Endothelial cell of umbilical vein (primary cell): ENCODE measurements around the gene PML. TPM values are rescaled to one million over a fixed set of nuclear protein-coding genes. Genes with fewer than 3 reads are reported as not detected.

Source experiments
- BruUV-seq: library from RNA; stranded (reverse); fragments of 400-500 nt; replicated peaks from 2 replicates; lab custom pipeline; 2021; lab: Mats Ljungman, UMichigan
- CTCF ChIA-PET: fragments of 300-600, 350-600 bp; sonication (Branson Sonifier 250); formaldehyde crosslinking; loops from one replicate; lab custom pipeline; 2021; ENCODE audit warnings: antibody characterized with exemption, inconsistent platforms; lab: Charles Lee
- POLR2A ChIA-PET: fragments of 300-600, 350-600 bp; sonication (Branson Sonifier 250); formaldehyde crosslinking; loops from one replicate; lab custom pipeline; 2021; ENCODE audit warnings: antibody characterized with exemption, inconsistent platforms; lab: Charles Lee
- DNase-seq: peaks from one replicate; pipeline ENCODE4 v3.0.0-alpha.2; 2011; ENCODE audit warnings: low read depth, low spot score
- FAIRE-seq: peaks from 2 replicates; lab custom pipeline; 2011; peaks lifted over from hg19 to GRCh38; lab: Jason Lieb, UNC
- H2AFZ ChIP-seq: 2 replicates; pipeline ENCODE4 v1.6.0; 2012; ENCODE audit warnings: low read depth, low read length, control low read depth, inconsistent platforms
- H3K27ac ChIP-seq: 2 replicates; pipeline ENCODE4 v1.5.1; 2011; ENCODE audit warnings: low read depth, mild to moderate bottlenecking, control low read depth, low read length, moderate library complexity; ENCODE audit not compliant: insufficient read depth
- H3K27me3 ChIP-seq, 2 experiments: 2 replicates each; pipeline versions ENCODE4 v1.6.0 to v1.6.1; 2011; ENCODE audit warnings: low read length in 2 of 2, mixed read lengths in 1 of 2; ENCODE audit not compliant: control insufficient read depth in 2 of 2, insufficient read depth in 2 of 2
- H3K36me3 ChIP-seq, 2 experiments: 2 replicates in 1 of 2; 3 replicates in 1 of 2; pipeline ENCODE4 v1.5.1; 2011; ENCODE audit warnings: low read length in 2 of 2, mild to moderate bottlenecking in 1 of 2, moderate library complexity in 1 of 2; ENCODE audit not compliant: control insufficient read depth in 2 of 2, insufficient read depth in 2 of 2; ENCODE audit errors: extremely low read depth in 1 of 2
- H3K4me1 ChIP-seq: 3 replicates; pipeline ENCODE4 v1.5.1; 2011; ENCODE audit warnings: mild to moderate bottlenecking, low read length; ENCODE audit not compliant: control insufficient read depth, insufficient read depth; ENCODE audit errors: extremely low read depth
- H3K4me2 ChIP-seq: 2 replicates; pipeline ENCODE4 v1.6.1; 2011; ENCODE audit warnings: low read length, control low read depth, mixed read lengths; ENCODE audit not compliant: insufficient read depth
- H3K4me3 ChIP-seq, 3 experiments: fragments of 200-600 bp in 1 of 3; sonication (generic), shearing (Covaris generic) in 1 of 3; replicated peaks in 1 of 3; 2 replicates each; pipeline ENCODE4 v1.5.1; 2011 to 2016; ENCODE audit warnings: control low read depth in 3 of 3, low read length in 3 of 3, mild to moderate bottlenecking in 2 of 3, inconsistent platforms in 1 of 3, low read depth in 1 of 3, moderate library complexity in 1 of 3; ENCODE audit not compliant: insufficient read depth in 1 of 3
- H3K79me2 ChIP-seq: 2 replicates; pipeline ENCODE4 v1.6.0; 2012; ENCODE audit warnings: low read length, inconsistent platforms; ENCODE audit not compliant: control insufficient read depth, insufficient read depth
- H3K9ac ChIP-seq: replicated peaks from 2 replicates; pipeline ENCODE3; 2011; ENCODE audit warnings: low read length, control low read depth; ENCODE audit not compliant: insufficient read depth; ENCODE audit errors: extremely low read depth
- H3K9me1 ChIP-seq: replicated peaks from 3 replicates; pipeline ENCODE4 v1.6.0; 2011; ENCODE audit warnings: mild to moderate bottlenecking, low read length; ENCODE audit not compliant: control insufficient read depth, insufficient read depth; ENCODE audit errors: extremely low read depth
- H3K9me3 ChIP-seq: replicated peaks from 2 replicates; pipeline ENCODE4 v1.5.1; 2012; ENCODE audit warnings: low read length, inconsistent platforms; ENCODE audit not compliant: control insufficient read depth, insufficient read depth
- H4K20me1 ChIP-seq: replicated peaks from 2 replicates; pipeline ENCODE3; 2011; ENCODE audit warnings: mild to moderate bottlenecking, low read length; ENCODE audit not compliant: control insufficient read depth, insufficient read depth; ENCODE audit errors: extremely low read depth
- CTCF ChIP-seq, 2 donors: IDR thresholded peaks; 1 replicate in 1 of 2; 2 replicates in 1 of 2; pipeline ENCODE4 v1.5.1; 2011; ENCODE audit warnings: low read length in 2 of 2, mild to moderate bottlenecking in 2 of 2, moderate library complexity in 2 of 2, control low read depth in 1 of 2, inconsistent platforms in 1 of 2, low read depth in 1 of 2; ENCODE audit not compliant: insufficient read depth in 1 of 2; ENCODE audit errors: extremely low read depth in 1 of 2
- EZH2 ChIP-seq: IDR thresholded peaks from 2 replicates; pipeline ENCODE4 v1.6.1; 2012; ENCODE audit warnings: borderline replicate concordance, low read depth, mild to moderate bottlenecking, moderate library complexity, low read length, inconsistent platforms; ENCODE audit not compliant: severe bottlenecking
- FOS ChIP-seq: IDR thresholded peaks from 2 replicates; pipeline ENCODE4 v1.6.1; 2011; ENCODE audit warnings: mild to moderate bottlenecking, low read length, moderate library complexity, borderline replicate concordance; ENCODE audit not compliant: insufficient read depth
- GATA2 ChIP-seq: IDR thresholded peaks from 2 replicates; pipeline ENCODE4 v1.7.0; 2011; ENCODE audit warnings: low read depth, mild to moderate bottlenecking, moderate library complexity, mixed read lengths, low read length; ENCODE audit not compliant: insufficient read length, insufficient read depth
- JUN ChIP-seq: IDR thresholded peaks from 2 replicates; pipeline ENCODE4 v1.6.1; 2011; ENCODE audit warnings: borderline replicate concordance, low read depth; ENCODE audit not compliant: insufficient read length, insufficient read depth
- MAX ChIP-seq: IDR thresholded peaks from 2 replicates; pipeline ENCODE4 v1.6.1; 2011; ENCODE audit not compliant: insufficient read depth, insufficient read length
- MYC ChIP-seq: IDR thresholded peaks from one replicate; pipeline ENCODE4 v1.6.1; 2011; ENCODE audit warnings: mild to moderate bottlenecking, low read depth, low read length
- POLR2A ChIP-seq: IDR thresholded peaks from 2 replicates; pipeline ENCODE4 v1.6.1; 2012; ENCODE audit warnings: low read depth, mild to moderate bottlenecking, control low read depth, low read length
- POLR2AphosphoS5 ChIP-seq: IDR thresholded peaks from 2 replicates; pipeline ENCODE4 v1.6.1; 2012; ENCODE audit warnings: low read depth, mild to moderate bottlenecking, control low read depth, low read length, moderate library complexity; ENCODE audit not compliant: insufficient read depth
- dilution Hi-C: fragments of 300-500 bp; cut with MboI; formaldehyde crosslinking; loops from one replicate; pipeline ENCODE4 v1.15.0; 2019; ENCODE audit warnings: low sequenced_read_pairs; ENCODE audit not compliant: extremely low pct_ligation_motif_present
- intact Hi-C: fragments of 100-400 bp; cut with micrococcal nuclease; formaldehyde crosslinking; loops from one replicate; pipeline ENCODE4 v1.10.0; 2022
- polyA plus RNA-seq, 4 experiments: library from polyadenylated mRNA; depleted of rRNA in 3 of 4; stranded (reverse) in 3 of 4; unstranded in 1 of 4; fragments of >200 nt; gene quantifications; 2 replicates each; pipeline versions ENCODE4 v1.2.1 to v1.2.3, GENCODE V29; 2011 to 2012; ENCODE audit warnings: missing spikeins in 1 of 4
- total RNA-seq: library from RNA; stranded (reverse); gene quantifications from 2 replicates; pipeline ENCODE4 v1.2.3, GENCODE V29; 2021

Gene PML
- total and polyA plus RNA-seq, 2 donors (not counting 3 experiments of a cell fraction or from before 2014, with no cell fraction given): 30.4 to 79.6 TPM

GRCh38 chr15:73996267-73996666, 1.8 kb downstream of the PML start:
- DNase-seq: no peak
- TF ChIP-seq EZH2: no peak
- no peak for TF ChIP-seq CTCF (IDR thresholded peaks at IDR 0.05; ENCODE audit: extremely low read depth in 1 of 2, insufficient read depth in 1 of 2, low read depth in 1 of 2, low read length in 2 of 2)
- TF ChIP-seq POLR2A: no peak
- TF ChIP-seq POLR2AphosphoS5: no peak
- TF ChIP-seq FOS: no peak
- TF ChIP-seq MAX: no peak
- no peak for TF ChIP-seq JUN
- no peak for TF ChIP-seq GATA2
- TF ChIP-seq MYC: no peak
- peak overlapping the region; percentile 86 to 96 (median 92) for H3K4me3 ChIP-seq
- H2AFZ ChIP-seq: no peak overlapping the region
- peak overlapping the region; percentile 97 for H3K4me2 ChIP-seq
- dilution Hi-C loops: no loop called here
- ChIA-PET CTCF (interaction anchor here (0.8 to 4.0 kb wide), 6 partner anchors 13 to 45 kb away, joined by 3 to 65 read pairs (median 15); no protein-coding TSS in a partner anchor), POLR2A (no interaction called here)
- peak; percentile 12 for FAIRE-seq
- no peaks in the 10 kb centered on the region for H3K9me3 ChIP-seq
- no peaks in the 10 kb centered on the region for H3K9me1 ChIP-seq
- H3K27ac ChIP-seq: peak overlapping the region; percentile 53
- no TSS peak for BruUV-seq
- intact Hi-C loops: no loop called here
- no peaks in the 10 kb centered on the region for H3K27me3 ChIP-seq
- H3K79me2 ChIP-seq: peaks cover 60% of the 10 kb centered on the region
- no peaks in the 10 kb centered on the region for H4K20me1 ChIP-seq
- peaks cover 5 to 12% of the 10 kb centered on the region in 2 experiments for H3K36me3 ChIP-seq
- peaks cover 25% of the 10 kb centered on the region for H3K4me1 ChIP-seq
- peak overlapping the region; percentile 26 for H3K9ac ChIP-seq
